Mesendoderm (in vitro differentiated cells): ENCODE results near the gene TALDO1.

Experiments used
- DNase-seq: peaks from one replicate; pipeline ENCODE4 v3.0.0; 2013
- H2AK5ac ChIP-seq: 2 replicates; pipeline ENCODE4 v1.6.1; 2013; ENCODE audit warnings: low read length, inconsistent platforms
- H2BK120ac ChIP-seq: 2 replicates; pipeline ENCODE4 v1.6.1; 2013; ENCODE audit warnings: low read depth, mild to moderate bottlenecking, low read length, moderate library complexity, mixed read lengths
- H2BK15ac ChIP-seq: replicated peaks from 2 replicates; pipeline ENCODE4 v1.6.1; 2013; ENCODE audit warnings: low read depth, mild to moderate bottlenecking, moderate library complexity
- H2BK5ac ChIP-seq: 2 replicates; pipeline ENCODE4 v1.6.1; 2013; ENCODE audit warnings: low read length, inconsistent platforms
- H3K18ac ChIP-seq: 2 replicates; pipeline ENCODE4 v1.6.1; 2013; ENCODE audit warnings: mild to moderate bottlenecking, low read length, mixed read lengths
- H3K23ac ChIP-seq: one replicate; pipeline ENCODE4 v1.6.1; 2013; ENCODE audit warnings: low read length
- H3K27ac ChIP-seq: 2 replicates; pipeline ENCODE4 v1.5.1; 2013; ENCODE audit warnings: low read depth, mild to moderate bottlenecking, inconsistent platforms, low read length, moderate library complexity
- H3K27me3 ChIP-seq: 2 replicates; pipeline ENCODE4 v1.6.1; 2013; ENCODE audit warnings: low read length, control low read depth, mild to moderate bottlenecking, inconsistent platforms; ENCODE audit not compliant: insufficient read depth, poor library complexity
- H3K36me3 ChIP-seq: 2 replicates; pipeline ENCODE4 v1.6.1; 2013; ENCODE audit warnings: low read length, inconsistent platforms; ENCODE audit not compliant: control insufficient read depth, insufficient read depth
- H3K4ac ChIP-seq: one replicate; pipeline ENCODE4 v1.6.1; 2013; ENCODE audit warnings: low read depth, mild to moderate bottlenecking, low read length, moderate library complexity
- H3K4me1 ChIP-seq: 2 replicates; pipeline ENCODE4 v1.6.1; 2013; ENCODE audit warnings: low read depth, low read length, inconsistent platforms; ENCODE audit not compliant: control insufficient read depth
- H3K4me2 ChIP-seq: 2 replicates; pipeline ENCODE4 v1.6.1; 2013; ENCODE audit warnings: low read length
- H3K4me3 ChIP-seq: 2 replicates; pipeline ENCODE4 v1.5.1; 2013; ENCODE audit warnings: mild to moderate bottlenecking, low read length
- H3K56ac ChIP-seq: one replicate; pipeline ENCODE4 v1.6.1; 2013; ENCODE audit warnings: low read length
- H3K79me1 ChIP-seq: 2 replicates; pipeline ENCODE4 v1.6.1; 2013; ENCODE audit warnings: low read length, inconsistent platforms
- H3K79me2 ChIP-seq: 2 replicates; pipeline ENCODE4 v1.6.1; 2013; ENCODE audit warnings: mild to moderate bottlenecking, low read length; ENCODE audit not compliant: control insufficient read depth, insufficient read depth
- H3K9ac ChIP-seq: 2 replicates; pipeline ENCODE4 v1.6.1; 2013; ENCODE audit warnings: low read length, inconsistent platforms
- H4K5ac ChIP-seq: one replicate; pipeline ENCODE4 v1.6.1; 2013; ENCODE audit warnings: low read length
- H4K8ac ChIP-seq: one replicate; pipeline ENCODE4 v1.6.1; 2013; ENCODE audit warnings: low read depth, mild to moderate bottlenecking, control low read depth, low read length, moderate library complexity
- WGBS: extraction: QIAGEN DNeasy Blood & Tissue Kit; methylation state at CpG from one replicate; pipeline ENCODE4 v1.1.7; 2013; ENCODE audit warnings: low lambda C conversion rate, missing lambda C conversion rate; ENCODE audit not compliant: insufficient coverage; ENCODE audit errors: extremely low coverage; 5-methylcytosine and 5-hydroxymethylcytosine counted together

TALDO1 gene

GRCh38 chr11:788953-789940 is 42.0 kb downstream of the TALDO1 start:
- H3K23ac ChIP-seq, result no peak overlapping the region
- no peak overlapping the region for H3K27ac ChIP-seq
- no peak overlapping the region for H4K5ac ChIP-seq
- no peaks in the 10 kb centered on the region for H3K27me3 ChIP-seq
- H3K56ac ChIP-seq, result no peak overlapping the region
- no peak overlapping the region for H2BK120ac ChIP-seq
- no peak overlapping the region for H3K4me2 ChIP-seq
- no CpG with 5 or more reads among the region's 31 CpGs for WGBS
- H3K9ac ChIP-seq, result no peak overlapping the region
- H3K36me3 ChIP-seq, result no peaks in the 10 kb centered on the region
- no peak overlapping the region for H2AK5ac ChIP-seq
- no peaks in the 10 kb centered on the region for H3K79me2 ChIP-seq
- no peak overlapping the region for H4K8ac ChIP-seq
- H3K4me1 ChIP-seq, result no peaks in the 10 kb centered on the region
- no peak overlapping the region for H3K18ac ChIP-seq
- H3K4ac ChIP-seq, result no peak overlapping the region
- no peak overlapping the region for H3K4me3 ChIP-seq
- no peak overlapping the region for H2BK5ac ChIP-seq
- H2BK15ac ChIP-seq, result no peak overlapping the region
- no peaks in the 10 kb centered on the region for H3K79me1 ChIP-seq
- DNase-seq, result no peak

- Histone ChIP-seq H3K27ac (no peak within 1 kb of the TSS), H3K56ac (no peak within 1 kb of the TSS), H2BK120ac (no peak within 1 kb of the TSS), H3K27me3 (no peaks in the 10 kb centered on the region), H2BK15ac (no peak within 1 kb of the TSS), H2AK5ac (no peak within 1 kb of the TSS), H3K23ac (no peak within 1 kb of the TSS), H3K36me3 (no peaks in the 10 kb centered on the region), H3K4me3 (no peak within 1 kb of the TSS), H3K4me2 (no peak within 1 kb of the TSS), H3K9ac (no peak within 1 kb of the TSS), H4K8ac (no peak within 1 kb of the TSS), H3K4me1 (no peaks in the 10 kb centered on the region), H3K79me1 (no peaks in the 10 kb centered on the region), H3K79me2 (no peaks in the 10 kb centered on the region), H3K4ac (no peak within 1 kb of the TSS), H2BK5ac (no peak within 1 kb of the TSS), H3K18ac (no peak within 1 kb of the TSS), H4K5ac (no peak within 1 kb of the TSS)
- DNase-seq, result no peak
- WGBS, result no CpG with 5 or more reads among the region's 44 CpGs
These were observed 42.7 kb downstream of the TALDO1 start, which contains the start of gene CEND1 for GRCh38 chr11:789943-790342. Gene CEND1, minus strand, starts transcription at chr11:790090. Its CDS starts 1,514 bp downstream, at chr11:788576.

GRCh38 chr11:790721-791564 is 43.7 kb downstream of the TALDO1 start:
- H3K27ac ChIP-seq, result no peak overlapping the region
- H2BK15ac ChIP-seq, result no peak overlapping the region
- no peaks in the 10 kb centered on the region for H3K79me2 ChIP-seq
- DNase-seq, result peak; percentile 59
- WGBS, result no CpG with 5 or more reads among the region's 18 CpGs
- H2BK5ac ChIP-seq, result no peak overlapping the region
- H2AK5ac ChIP-seq, result no peak overlapping the region
- H3K4ac ChIP-seq, result no peak overlapping the region
- no peaks in the 10 kb centered on the region for H3K27me3 ChIP-seq
- no peak overlapping the region for H4K8ac ChIP-seq
- H3K9ac ChIP-seq, result no peak overlapping the region
- H2BK120ac ChIP-seq, result no peak overlapping the region
- H3K18ac ChIP-seq, result no peak overlapping the region
- no peak overlapping the region for H3K23ac ChIP-seq
- no peak overlapping the region for H3K56ac ChIP-seq
- H3K79me1 ChIP-seq, result no peaks in the 10 kb centered on the region
- H3K4me3 ChIP-seq, result no peak overlapping the region
- no peak overlapping the region for H4K5ac ChIP-seq
- no peak overlapping the region for H3K4me2 ChIP-seq
- no peaks in the 10 kb centered on the region for H3K4me1 ChIP-seq
- no peaks in the 10 kb centered on the region for H3K36me3 ChIP-seq

GRCh38 chr11:791658-792534 is 44.6 kb downstream of the TALDO1 start:
- Histone ChIP-seq H4K8ac (no peak overlapping the region), H3K23ac (no peak overlapping the region), H3K18ac (no peak overlapping the region), H3K27me3 (no peaks in the 10 kb centered on the region), H3K4me1 (no peaks in the 10 kb centered on the region), H3K56ac (no peak overlapping the region), H3K4me2 (no peak overlapping the region), H3K9ac (no peak overlapping the region), H3K79me2 (peaks cover 3% of the 10 kb centered on the region), H3K27ac (no peak overlapping the region), H2BK5ac (no peak overlapping the region), H2BK120ac (no peak overlapping the region), H3K4ac (no peak overlapping the region), H3K4me3 (no peak overlapping the region), H3K79me1 (peaks cover 4% of the 10 kb centered on the region), H3K36me3 (no peaks in the 10 kb centered on the region), H4K5ac (no peak overlapping the region), H2AK5ac (no peak overlapping the region), H2BK15ac (no peak overlapping the region)
- WGBS, result no CpG with 5 or more reads among the region's 49 CpGs
- no peak for DNase-seq

GRCh38 chr11:792535-792821 is 45.2 kb downstream of the TALDO1 start:
- peaks cover 4% of the 10 kb centered on the region for H3K79me1 ChIP-seq
- no peak overlapping the region for H2AK5ac ChIP-seq
- no peak overlapping the region for H3K4ac ChIP-seq
- H3K18ac ChIP-seq, result no peak overlapping the region
- H3K27ac ChIP-seq, result no peak overlapping the region
- H2BK15ac ChIP-seq, result no peak overlapping the region
- H3K4me3 ChIP-seq, result no peak overlapping the region
- no peak overlapping the region for H3K4me2 ChIP-seq
- H3K23ac ChIP-seq, result no peak overlapping the region
- DNase-seq, result no peak
- no peaks in the 10 kb centered on the region for H3K27me3 ChIP-seq
- no peak overlapping the region for H4K8ac ChIP-seq
- H3K56ac ChIP-seq, result no peak overlapping the region
- no peaks in the 10 kb centered on the region for H3K36me3 ChIP-seq
- H3K9ac ChIP-seq, result no peak overlapping the region
- H4K5ac ChIP-seq, result no peak overlapping the region
- H3K4me1 ChIP-seq, result no peaks in the 10 kb centered on the region
- H3K79me2 ChIP-seq, result peaks cover 3% of the 10 kb centered on the region
- no CpG with 5 or more reads among the region's 15 CpGs for WGBS
- no peak overlapping the region for H2BK5ac ChIP-seq
- H2BK120ac ChIP-seq, result no peak overlapping the region
